GM18508 (cell line): Measurements from ENCODE around the gene SULT6B1.

Experiments
- ATAC-seq: cut with Tn5 transposase; IDR thresholded peaks from one replicate; pipeline ENCODE4 v1.9.1; 2021; ENCODE audit warnings: moderate number of reproducible peaks; ENCODE audit not compliant: insufficient read depth, unreplicated experiment

Gene SULT6B1

DNA sequence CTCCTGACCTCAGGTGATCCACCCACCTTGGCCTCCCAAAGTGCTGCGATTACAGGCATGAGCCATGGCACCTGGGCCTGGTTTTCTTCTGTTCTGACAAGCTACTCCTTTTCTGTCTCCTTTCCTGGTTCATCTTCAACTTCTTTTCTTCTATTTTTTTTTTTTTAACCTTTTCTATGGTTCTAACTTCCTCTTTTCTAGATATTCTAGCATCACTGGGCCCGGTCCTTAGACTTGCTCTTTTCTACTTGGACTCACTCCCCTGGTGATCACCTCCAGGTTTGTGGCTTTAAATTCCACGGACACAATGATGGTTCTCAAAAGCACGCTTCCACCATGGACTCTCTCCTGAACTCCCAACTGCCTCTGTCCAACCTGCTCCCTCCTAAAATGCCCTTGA, 33.7 kb downstream of the SULT6B1 start:
- ATAC-seq, result no peak

DNA sequence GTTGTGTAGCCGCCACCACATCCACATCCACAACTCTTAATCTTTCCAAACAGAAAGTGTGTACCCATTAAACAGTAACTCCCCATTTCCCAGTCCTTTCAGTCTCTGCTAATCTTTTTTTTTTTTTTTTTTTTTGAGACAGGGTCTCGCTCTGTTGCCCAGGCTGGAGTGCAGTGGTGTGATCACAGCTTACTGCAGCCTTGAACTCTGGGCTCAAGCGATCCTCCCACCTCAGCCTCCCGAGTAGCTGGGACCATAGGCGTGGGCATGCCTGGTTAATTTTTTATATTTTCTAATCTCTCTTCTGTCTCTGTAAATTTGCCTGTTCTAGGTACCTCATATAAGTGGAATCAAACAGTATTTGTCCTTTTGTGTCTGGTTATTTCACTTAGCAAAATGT, 35.2 kb downstream of the SULT6B1 start:
- no peak for ATAC-seq

DNA sequence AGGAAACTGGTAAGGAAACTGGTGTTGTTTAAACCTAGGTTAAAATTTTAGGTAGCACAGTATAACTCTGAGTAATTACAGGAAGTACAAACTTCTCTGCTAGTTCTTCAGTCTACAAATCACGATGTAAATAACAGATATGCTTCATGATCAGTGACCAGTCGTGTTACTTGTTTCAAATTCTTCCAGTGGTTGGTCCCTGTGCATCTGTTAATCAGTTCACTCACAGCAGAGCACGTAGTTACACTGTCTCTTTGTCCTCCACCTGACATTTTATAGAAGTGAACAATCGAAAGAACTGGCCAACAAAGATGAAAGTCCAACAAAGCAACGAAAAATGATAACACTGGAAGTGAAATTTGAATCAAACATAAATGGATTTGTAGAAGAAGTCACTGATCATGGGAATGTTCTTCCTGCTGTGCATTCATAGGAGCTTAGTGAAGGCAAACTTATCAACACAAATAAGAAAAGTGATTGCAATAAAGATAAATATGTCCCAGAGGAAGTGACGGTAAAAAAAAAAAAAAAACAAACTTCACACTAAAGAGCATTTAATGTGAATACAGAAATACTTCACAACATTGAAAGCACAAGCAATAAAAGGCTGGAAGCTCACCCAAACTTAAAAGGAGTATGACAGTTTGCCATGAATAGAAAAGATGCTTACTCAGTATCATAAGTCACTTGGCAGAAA, 38.7 kb downstream of the SULT6B1 start:
- no peak for ATAC-seq

- ATAC-seq, result no peak
Observed at GRCh38 chr2:37148325-37148724, 40.1 kb downstream of the SULT6B1 start.

GRCh38 chr2:37146062-37146461, 42.4 kb downstream of the SULT6B1 start:
- no peak for ATAC-seq

- no peak for ATAC-seq
Observed at GRCh38 chr2:37143974-37144373, 44.5 kb downstream of the SULT6B1 start.

GRCh38 chr2:37142546-37142945, 45.9 kb downstream of the SULT6B1 start:
- no peak for ATAC-seq

- no peak for ATAC-seq
Observed at GRCh38 chr2:37132914-37133313, 55.6 kb downstream of the SULT6B1 start.

DNA sequence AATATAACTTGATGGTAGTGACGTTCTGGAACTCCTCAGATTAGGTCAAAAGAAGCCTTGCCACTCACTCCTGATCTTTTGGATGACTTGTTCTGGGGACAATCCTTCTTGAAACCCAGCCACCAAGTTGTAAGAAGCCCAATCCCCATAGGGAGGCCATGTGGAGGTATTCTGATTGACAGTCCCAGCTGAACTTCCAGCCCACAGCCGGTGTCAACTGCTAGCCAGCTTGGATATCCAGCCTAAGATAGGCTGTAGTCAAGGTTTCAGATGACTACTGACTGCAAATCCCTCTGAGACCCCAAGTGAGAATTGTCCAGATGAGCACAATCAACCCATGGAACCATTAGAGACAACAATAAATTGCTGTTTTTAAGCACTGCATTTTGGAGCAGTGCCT, 63.1 kb downstream of the SULT6B1 start:
- no peak for ATAC-seq

DNA sequence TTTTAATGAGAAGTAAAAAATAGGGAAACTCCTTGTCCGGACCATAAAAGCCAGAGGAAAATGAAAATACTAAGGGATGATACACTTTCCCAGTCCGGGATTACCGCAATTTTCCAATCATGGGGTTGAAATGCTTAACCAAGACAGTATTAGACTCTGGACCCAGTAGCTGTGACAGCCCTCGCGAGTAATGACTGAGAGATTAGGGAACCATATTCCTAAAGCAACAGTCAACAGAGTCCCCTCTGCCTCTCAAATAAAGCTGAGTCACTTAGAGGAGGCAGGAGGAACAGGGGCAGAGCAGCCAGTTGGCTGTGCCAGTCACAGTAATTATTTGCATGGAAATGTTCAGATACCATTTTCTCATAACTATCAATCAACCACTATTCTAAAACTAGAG, 69.3 kb downstream of the SULT6B1 start:
- no peak for ATAC-seq
